ENCODE measurements around the gene UGT1A10.

The UGT1A10 gene

GRCh38 chr2:233789554-233789953 is 153.3 kb downstream of the UGT1A10 start:
- H3K27ac Mint-ChIP-seq, result no peak overlapping the region
- H3K4me3 Mint-ChIP-seq, result no peak overlapping the region

DNA sequence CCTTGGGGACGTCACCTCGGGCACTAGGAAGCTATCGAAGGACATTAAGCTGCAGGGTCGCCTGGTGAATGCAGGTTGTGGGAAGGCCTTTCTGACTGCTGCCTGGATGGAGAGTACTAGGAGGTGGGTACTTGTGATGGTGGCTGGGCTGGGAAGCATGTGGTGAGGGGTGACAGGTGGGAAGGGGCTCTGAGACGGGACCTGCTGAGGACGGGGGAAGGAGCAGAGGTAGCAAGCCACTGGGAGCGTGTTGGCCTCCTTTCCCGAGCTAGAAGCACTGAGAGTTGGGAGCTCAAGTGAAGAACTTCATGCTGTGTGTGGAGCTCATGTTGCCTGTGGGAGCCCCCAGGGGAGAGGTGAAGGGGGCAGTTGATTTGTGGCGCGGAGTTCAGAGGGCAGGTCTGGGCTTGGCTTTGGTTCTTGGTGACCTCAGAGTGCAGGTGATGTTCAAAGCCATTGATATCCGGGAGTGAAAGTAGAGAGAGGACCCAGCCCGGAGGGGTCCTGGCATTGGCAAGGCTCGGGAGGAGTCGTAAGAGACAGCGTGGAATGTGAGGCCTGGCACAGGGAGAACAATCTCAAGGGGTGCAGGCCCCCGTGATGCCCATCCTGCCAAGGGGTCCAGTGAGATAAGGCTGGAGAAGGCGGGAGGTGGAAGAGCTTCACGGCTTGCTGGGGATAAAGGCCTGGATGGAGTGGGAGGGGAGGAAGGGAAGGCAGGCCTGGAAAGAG is 155.1 kb downstream of the UGT1A10 start:
- no peaks in the 10 kb centered on the region for H3K36me3 Mint-ChIP-seq (ENCODE audit: low read depth)
- H3K27me3 Mint-ChIP-seq (ENCODE audit: low read depth, poor library complexity), result peaks cover 4% of the 10 kb centered on the region
- TF ChIP-seq, protein P1, sequence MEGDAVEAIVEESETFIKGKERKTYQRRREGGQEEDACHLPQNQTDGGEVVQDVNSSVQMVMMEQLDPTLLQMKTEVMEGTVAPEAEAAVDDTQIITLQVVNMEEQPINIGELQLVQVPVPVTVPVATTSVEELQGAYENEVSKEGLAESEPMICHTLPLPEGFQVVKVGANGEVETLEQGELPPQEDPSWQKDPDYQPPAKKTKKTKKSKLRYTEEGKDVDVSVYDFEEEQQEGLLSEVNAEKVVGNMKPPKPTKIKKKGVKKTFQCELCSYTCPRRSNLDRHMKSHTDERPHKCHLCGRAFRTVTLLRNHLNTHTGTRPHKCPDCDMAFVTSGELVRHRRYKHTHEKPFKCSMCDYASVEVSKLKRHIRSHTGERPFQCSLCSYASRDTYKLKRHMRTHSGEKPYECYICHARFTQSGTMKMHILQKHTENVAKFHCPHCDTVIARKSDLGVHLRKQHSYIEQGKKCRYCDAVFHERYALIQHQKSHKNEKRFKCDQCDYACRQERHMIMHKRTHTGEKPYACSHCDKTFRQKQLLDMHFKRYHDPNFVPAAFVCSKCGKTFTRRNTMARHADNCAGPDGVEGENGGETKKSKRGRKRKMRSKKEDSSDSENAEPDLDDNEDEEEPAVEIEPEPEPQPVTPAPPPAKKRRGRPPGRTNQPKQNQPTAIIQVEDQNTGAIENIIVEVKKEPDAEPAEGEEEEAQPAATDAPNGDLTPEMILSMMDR (IDR thresholded peaks at IDR 0.05), result no peak
- H3K4me1 Mint-ChIP-seq, result peaks cover 17% of the 10 kb centered on the region
- DNase-seq, result peak; percentile 21
- H3K9me3 Mint-ChIP-seq, result peaks cover 2% of the 10 kb centered on the region
- no peak overlapping the region for H3K4me3 Mint-ChIP-seq
- peak overlapping the region; percentile 11 for H3K27ac Mint-ChIP-seq

More at GRCh38 chr2:233789554-233789953, 153.3 kb downstream of the UGT1A10 start:
- peaks cover 4% of the 10 kb centered on the region for H3K9me3 Mint-ChIP-seq
- DNase-seq, result no peak
- peaks cover 4% of the 10 kb centered on the region for H3K27me3 Mint-ChIP-seq (ENCODE audit: low read depth, poor library complexity)
- no peaks in the 10 kb centered on the region for H3K36me3 Mint-ChIP-seq (ENCODE audit: low read depth)
- peaks cover 17% of the 10 kb centered on the region for H3K4me1 Mint-ChIP-seq
- TF ChIP-seq, protein P1 (IDR thresholded peaks at IDR 0.05), result no peak

GRCh38 chr2:233791883-233792329 is 155.7 kb downstream of the UGT1A10 start:
- H3K27me3 Mint-ChIP-seq (ENCODE audit: low read depth, poor library complexity), result peaks cover 4% of the 10 kb centered on the region
- TF ChIP-seq, protein P1 (IDR thresholded peaks at IDR 0.05), result no peak
- no peak overlapping the region for H3K4me3 Mint-ChIP-seq
- H3K27ac Mint-ChIP-seq, result no peak overlapping the region
- H3K4me1 Mint-ChIP-seq, result peaks cover 17% of the 10 kb centered on the region
- DNase-seq, result no peak
- no peaks in the 10 kb centered on the region for H3K9me3 Mint-ChIP-seq
- no peaks in the 10 kb centered on the region for H3K36me3 Mint-ChIP-seq (ENCODE audit: low read depth)

- TF ChIP-seq, protein P1 (IDR thresholded peaks at IDR 0.05), result no peak
- Mint-ChIP-seq H3K27me3 (ENCODE audit: low read depth, poor library complexity) (peaks cover 4% of the 10 kb centered on the region), H3K9me3 (no peaks in the 10 kb centered on the region), H3K27ac (no peak overlapping the region), H3K36me3 (ENCODE audit: low read depth) (no peaks in the 10 kb centered on the region), H3K4me3 (no peak overlapping the region), H3K4me1 (peaks cover 17% of the 10 kb centered on the region)
- no peak for DNase-seq
These were observed 156.5 kb downstream of the UGT1A10 start for GRCh38 chr2:233792720-233793119.

- TF ChIP-seq, protein P1 (IDR thresholded peaks at IDR 0.05), result no peak
- Mint-ChIP-seq H3K4me3 (no peak overlapping the region), H3K4me1 (peaks cover 17% of the 10 kb centered on the region), H3K9me3 (no peaks in the 10 kb centered on the region), H3K36me3 (ENCODE audit: low read depth) (no peaks in the 10 kb centered on the region), H3K27me3 (ENCODE audit: low read depth, poor library complexity) (peaks cover 4% of the 10 kb centered on the region), H3K27ac (no peak overlapping the region)
- DNase-seq, result no peak
These were observed 157.3 kb downstream of the UGT1A10 start for GRCh38 chr2:233793465-233794127.
